ENCODE results near the gene HEXB.

The HEXB gene

GRCh38 chr5:74657165-74657564 is 27.9 kb upstream of the HEXB start:
- H3K4me3 ChIP-seq (replicated peaks; ENCODE audit: insufficient read depth, low read length), result no peak overlapping the region

GRCh38 chr5:74659172-74659571 is 25.9 kb upstream of the HEXB start:
- no peak overlapping the region for H3K27ac ChIP-seq (replicated peaks)
- no peak for TF ChIP-seq REST (IDR thresholded peaks at IDR 0.05; ENCODE audit: insufficient replicate concordance, low read depth)
- TF ChIP-seq POLR2AphosphoS5 (IDR thresholded peaks at IDR 0.05; ENCODE audit: low read depth), result no peak
- no peak for TF ChIP-seq SPI1 (IDR thresholded peaks at IDR 0.05; ENCODE audit: borderline replicate concordance, low read depth)
- no peak for DNase-seq (ENCODE audit: low read depth in 1 of 2, low spot score in 1 of 2)
- H3K27me3 ChIP-seq (ENCODE audit: insufficient read depth, poor library complexity, severe bottlenecking), result no peaks in the 10 kb centered on the region
- H3K4me3 ChIP-seq (replicated peaks; ENCODE audit: insufficient read depth, low read length), result no peak overlapping the region

More at GRCh38 chr5:74657165-74657564, 27.9 kb upstream of the HEXB start:
- Histone ChIP-seq H3K27me3 (ENCODE audit: insufficient read depth, poor library complexity, severe bottlenecking) (no peaks in the 10 kb centered on the region), H3K27ac (replicated peaks) (no peak overlapping the region)
- no peak for DNase-seq (ENCODE audit: low read depth in 1 of 2, low spot score in 1 of 2)
- TF ChIP-seq POLR2AphosphoS5 (IDR thresholded peaks at IDR 0.05; ENCODE audit: low read depth) (no peak), SPI1 (IDR thresholded peaks at IDR 0.05; ENCODE audit: borderline replicate concordance, low read depth) (no peak), GABPA (IDR thresholded peaks at IDR 0.05; ENCODE audit: low read depth) (no peak), REST (IDR thresholded peaks at IDR 0.05; ENCODE audit: insufficient replicate concordance, low read depth) (no peak), CTCF (IDR thresholded peaks at IDR 0.05; ENCODE audit: insufficient read depth, low read length) (no peak)

- no peaks in the 10 kb centered on the region for H3K27me3 ChIP-seq (ENCODE audit: insufficient read depth, poor library complexity, severe bottlenecking)
- no peak overlapping the region for H3K4me3 ChIP-seq (replicated peaks; ENCODE audit: insufficient read depth, low read length)
- H3K27ac ChIP-seq (replicated peaks), result no peak overlapping the region
- TF ChIP-seq POLR2AphosphoS5 (IDR thresholded peaks at IDR 0.05; ENCODE audit: low read depth) (no peak), GABPA (IDR thresholded peaks at IDR 0.05; ENCODE audit: low read depth) (no peak), REST (IDR thresholded peaks at IDR 0.05; ENCODE audit: insufficient replicate concordance, low read depth) (no peak), CTCF (IDR thresholded peaks at IDR 0.05; ENCODE audit: insufficient read depth, low read length) (no peak), SPI1 (IDR thresholded peaks at IDR 0.05; ENCODE audit: borderline replicate concordance, low read depth) (no peak)
- DNase-seq (ENCODE audit: low read depth in 1 of 2, low spot score in 1 of 2), result no peak
Observed at GRCh38 chr5:74660140-74660539, 24.9 kb upstream of the HEXB start.
